Measurements from ENCODE around the gene PRND.

GRCh38 chr20:4748847-4749246 is 27.1 kb downstream of the PRND start:
- no peak for TF ChIP-seq CREB1 (IDR thresholded peaks at IDR 0.05; ENCODE audit: low read depth)
- TF ChIP-seq EP300 (IDR thresholded peaks at IDR 0.05; ENCODE audit: borderline replicate concordance) = no peak
- TF ChIP-seq REST (IDR thresholded peaks at IDR 0.05; ENCODE audit: low read depth) = no peak
- no peak for TF ChIP-seq TAF1 (IDR thresholded peaks at IDR 0.05; ENCODE audit: low read depth)
- TF ChIP-seq RAD21 (IDR thresholded peaks at IDR 0.05; ENCODE audit: low read depth) = no peak
- TF ChIP-seq CEBPB (IDR thresholded peaks at IDR 0.05) = no peak
- TF ChIP-seq MAX (IDR thresholded peaks at IDR 0.05) = no peak
- TF ChIP-seq EGR1 (IDR thresholded peaks at IDR 0.05) = no peak
- TF ChIP-seq USF1 (IDR thresholded peaks at IDR 0.05) = no peak
- TF ChIP-seq YY1 (IDR thresholded peaks at IDR 0.05; ENCODE audit: low read depth) = no peak
- TF ChIP-seq FOXM1 (IDR thresholded peaks at IDR 0.05; ENCODE audit: borderline replicate concordance, low read depth) = no peak

Data from Ishikawa (cell line).